ENCODE results near the gene IDI2.
"Not testable (repeated sequence)": the region's sequence is repeated elsewhere in the genome, so short reads cannot be mapped to it uniquely, and the experiment has no call there.

Gene IDI2
- 0 to 0.35 (median 0.17) reads per million in 3 donors for total RNA-seq

- Histone ChIP-seq H3K9me3 (ENCODE audit: control insufficient read depth, low read length) (no peaks in the 10 kb centered on the region), H3K4me1 (ENCODE audit: control insufficient read depth, insufficient read depth, low read length, poor library complexity, severe bottlenecking) (no peaks in the 10 kb centered on the region), H3K36me3 (ENCODE audit: control insufficient read depth, insufficient read depth, low read length) (no peaks in the 10 kb centered on the region), H3K4me3 (ENCODE audit: insufficient read depth, low read depth, low read length, poor library complexity, severe bottlenecking) (no peak within 1 kb of the TSS), H3K27me3 (replicated peaks; ENCODE audit: control insufficient read depth, insufficient read depth, low read length, poor library complexity, severe bottlenecking) (no peaks in the 10 kb centered on the region), H3K27ac (ENCODE audit: insufficient read depth, low read length, poor library complexity, severe bottlenecking) (no peak within 1 kb of the TSS)
- no peak for DNase-seq
These were observed at the start of gene IDI2 for GRCh38 chr10:1025683-1026082. Gene IDI2, minus strand, starts transcription at chr10:1025859. Its CDS starts 1,136 bp downstream, at chr10:1024723.

DNA sequence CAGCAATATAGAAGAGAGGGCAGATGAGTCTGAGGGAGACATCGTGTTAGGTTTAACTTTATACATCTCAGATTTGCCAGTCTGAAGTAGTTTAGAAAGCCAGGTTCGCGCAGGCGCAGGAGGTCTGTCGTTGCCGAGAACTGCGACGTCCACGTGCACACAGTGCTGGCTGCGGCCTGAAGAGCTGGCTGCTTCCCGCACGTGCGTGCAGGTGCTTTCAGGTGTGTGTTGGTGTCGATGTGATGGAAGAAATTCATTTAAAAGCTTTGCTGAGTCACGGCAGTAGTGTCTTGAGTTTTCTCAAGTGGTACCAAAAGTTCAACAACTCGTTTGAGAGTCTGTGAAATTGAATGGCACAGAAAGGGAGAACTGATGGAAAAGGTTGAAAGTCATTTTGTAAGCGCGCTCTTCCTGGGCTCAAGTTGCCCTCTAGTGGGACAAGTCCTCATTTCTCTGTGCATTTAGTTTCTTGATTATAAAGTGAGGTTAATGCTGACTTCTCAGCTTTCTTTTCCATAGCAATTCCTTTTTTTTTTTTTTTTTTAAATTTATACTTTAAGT is 49.2 kb upstream of the IDI2 start:
- no peaks in the 10 kb centered on the region for H3K4me1 ChIP-seq (ENCODE audit: control insufficient read depth, insufficient read depth, low read length, poor library complexity, severe bottlenecking)
- no peaks in the 10 kb centered on the region for H3K27me3 ChIP-seq (replicated peaks; ENCODE audit: control insufficient read depth, insufficient read depth, low read length, poor library complexity, severe bottlenecking)
- H3K9me3 ChIP-seq (ENCODE audit: control insufficient read depth, low read length) = no peaks in the 10 kb centered on the region
- H3K27ac ChIP-seq (ENCODE audit: insufficient read depth, low read length, poor library complexity, severe bottlenecking) = no peak overlapping the region
- no peak for DNase-seq
- H3K4me3 ChIP-seq (ENCODE audit: insufficient read depth, low read depth, low read length, poor library complexity, severe bottlenecking) = no peak overlapping the region
- H3K36me3 ChIP-seq (ENCODE audit: control insufficient read depth, insufficient read depth, low read length) = peaks cover 29% of the 10 kb centered on the region

- Histone ChIP-seq H3K36me3 (ENCODE audit: control insufficient read depth, insufficient read depth, low read length) (peaks cover 25% of the 10 kb centered on the region), H3K4me3 (ENCODE audit: insufficient read depth, low read depth, low read length, poor library complexity, severe bottlenecking) (no peak overlapping the region), H3K27me3 (replicated peaks; ENCODE audit: control insufficient read depth, insufficient read depth, low read length, poor library complexity, severe bottlenecking) (no peaks in the 10 kb centered on the region), H3K4me1 (ENCODE audit: control insufficient read depth, insufficient read depth, low read length, poor library complexity, severe bottlenecking) (no peaks in the 10 kb centered on the region), H3K9me3 (ENCODE audit: control insufficient read depth, low read length) (no peaks in the 10 kb centered on the region), H3K27ac (ENCODE audit: insufficient read depth, low read length, poor library complexity, severe bottlenecking) (no peak overlapping the region)
- no peak for DNase-seq
These were observed 48.5 kb upstream of the IDI2 start for GRCh38 chr10:1074052-1074747.

- no peaks in the 10 kb centered on the region for H3K9me3 ChIP-seq (ENCODE audit: control insufficient read depth, low read length)
- H3K4me3 ChIP-seq (ENCODE audit: insufficient read depth, low read depth, low read length, poor library complexity, severe bottlenecking) = no peak overlapping the region
- no peaks in the 10 kb centered on the region for H3K4me1 ChIP-seq (ENCODE audit: control insufficient read depth, insufficient read depth, low read length, poor library complexity, severe bottlenecking)
- no peak for DNase-seq
- H3K36me3 ChIP-seq (ENCODE audit: control insufficient read depth, insufficient read depth, low read length) = peaks cover 15% of the 10 kb centered on the region
- H3K27ac ChIP-seq (ENCODE audit: insufficient read depth, low read length, poor library complexity, severe bottlenecking) = no peak overlapping the region
- H3K27me3 ChIP-seq (replicated peaks; ENCODE audit: control insufficient read depth, insufficient read depth, low read length, poor library complexity, severe bottlenecking) = no peaks in the 10 kb centered on the region
These were observed 45.3 kb upstream of the IDI2 start for GRCh38 chr10:1070919-1071318.

GRCh38 chr10:1068380-1069361 is 43.0 kb upstream of the IDI2 start:
- peaks cover 10% of the 10 kb centered on the region for H3K36me3 ChIP-seq (ENCODE audit: control insufficient read depth, insufficient read depth, low read length)
- no peak for DNase-seq
- H3K27ac ChIP-seq (ENCODE audit: insufficient read depth, low read length, poor library complexity, severe bottlenecking) = no peak overlapping the region

GRCh38 chr10:1066734-1067133 is 41.1 kb upstream of the IDI2 start:
- not testable (repeated sequence) for H3K4me3 ChIP-seq (ENCODE audit: insufficient read depth, low read depth, low read length, poor library complexity, severe bottlenecking); DNase-seq; H3K27ac ChIP-seq (ENCODE audit: insufficient read depth, low read length, poor library complexity, severe bottlenecking); H3K27me3 ChIP-seq (replicated peaks; ENCODE audit: control insufficient read depth, insufficient read depth, low read length, poor library complexity, severe bottlenecking); H3K9me3 ChIP-seq (ENCODE audit: control insufficient read depth, low read length); H3K36me3 ChIP-seq (ENCODE audit: control insufficient read depth, insufficient read depth, low read length)
- H3K4me1 ChIP-seq (ENCODE audit: control insufficient read depth, insufficient read depth, low read length, poor library complexity, severe bottlenecking) = peaks cover 24% of the 10 kb centered on the region

More at GRCh38 chr10:1068380-1069361, 43.0 kb upstream of the IDI2 start:
- Histone ChIP-seq H3K9me3 (ENCODE audit: control insufficient read depth, low read length) (no peaks in the 10 kb centered on the region), H3K27me3 (replicated peaks; ENCODE audit: control insufficient read depth, insufficient read depth, low read length, poor library complexity, severe bottlenecking) (no peaks in the 10 kb centered on the region), H3K4me1 (ENCODE audit: control insufficient read depth, insufficient read depth, low read length, poor library complexity, severe bottlenecking) (peaks cover 5% of the 10 kb centered on the region), H3K4me3 (ENCODE audit: insufficient read depth, low read depth, low read length, poor library complexity, severe bottlenecking) (no peak overlapping the region)

DNA sequence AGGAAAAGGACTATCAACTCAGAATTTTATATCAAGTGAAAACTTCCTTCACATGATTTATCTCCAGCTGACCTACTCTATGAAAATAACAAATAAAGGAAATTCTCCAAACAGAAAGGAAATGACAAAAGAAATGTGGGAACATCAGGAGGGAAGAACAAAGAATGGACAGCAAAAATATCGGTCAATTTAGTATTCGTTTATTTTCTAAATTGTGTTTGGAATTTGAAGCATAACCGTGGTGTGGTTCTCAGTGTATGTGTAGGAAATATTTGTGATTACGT is 39.2 kb upstream of the IDI2 start:
- H3K4me3 ChIP-seq (ENCODE audit: insufficient read depth, low read depth, low read length, poor library complexity, severe bottlenecking) = no peak overlapping the region
- H3K36me3 ChIP-seq (ENCODE audit: control insufficient read depth, insufficient read depth, low read length) = no peaks in the 10 kb centered on the region
- H3K27me3 ChIP-seq (replicated peaks; ENCODE audit: control insufficient read depth, insufficient read depth, low read length, poor library complexity, severe bottlenecking) = no peaks in the 10 kb centered on the region
- H3K27ac ChIP-seq (ENCODE audit: insufficient read depth, low read length, poor library complexity, severe bottlenecking) = no peak overlapping the region
- H3K9me3 ChIP-seq (ENCODE audit: control insufficient read depth, low read length) = no peaks in the 10 kb centered on the region
- DNase-seq = no peak
- H3K4me1 ChIP-seq (ENCODE audit: control insufficient read depth, insufficient read depth, low read length, poor library complexity, severe bottlenecking) = peaks cover 31% of the 10 kb centered on the region

DNA sequence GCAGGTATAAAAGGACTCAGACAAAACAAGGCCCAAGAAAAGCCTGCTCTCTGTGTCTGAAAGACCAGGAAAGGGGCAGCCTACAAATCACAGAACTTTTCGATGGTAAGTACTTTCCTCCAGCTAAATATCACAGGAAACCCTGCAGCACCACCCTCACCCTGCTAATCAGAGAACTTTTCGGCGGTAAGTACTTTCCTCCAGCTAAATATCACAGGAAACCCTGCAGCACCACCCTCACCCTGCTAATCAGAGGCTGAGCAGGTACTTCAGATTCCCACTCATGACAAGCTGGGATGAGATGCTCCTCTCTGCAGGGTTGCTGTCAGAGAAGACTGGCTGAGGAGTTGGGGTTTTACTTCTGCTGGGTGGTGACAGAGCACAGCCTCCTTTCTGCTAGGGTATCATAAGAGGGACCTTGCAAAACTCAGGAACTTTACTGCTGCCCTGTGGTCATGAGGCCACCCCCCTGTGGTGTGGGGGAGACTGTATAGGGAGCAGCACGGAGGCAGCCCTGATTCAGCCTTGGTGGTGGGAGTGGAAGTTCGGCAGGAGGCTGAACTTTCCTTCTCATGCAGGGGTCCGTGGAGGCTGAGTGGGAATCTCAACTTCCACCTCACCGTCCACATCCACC is 37.7 kb upstream of the IDI2 start:
- peak in 1 of 3 donors; percentile 23 for DNase-seq

DNA sequence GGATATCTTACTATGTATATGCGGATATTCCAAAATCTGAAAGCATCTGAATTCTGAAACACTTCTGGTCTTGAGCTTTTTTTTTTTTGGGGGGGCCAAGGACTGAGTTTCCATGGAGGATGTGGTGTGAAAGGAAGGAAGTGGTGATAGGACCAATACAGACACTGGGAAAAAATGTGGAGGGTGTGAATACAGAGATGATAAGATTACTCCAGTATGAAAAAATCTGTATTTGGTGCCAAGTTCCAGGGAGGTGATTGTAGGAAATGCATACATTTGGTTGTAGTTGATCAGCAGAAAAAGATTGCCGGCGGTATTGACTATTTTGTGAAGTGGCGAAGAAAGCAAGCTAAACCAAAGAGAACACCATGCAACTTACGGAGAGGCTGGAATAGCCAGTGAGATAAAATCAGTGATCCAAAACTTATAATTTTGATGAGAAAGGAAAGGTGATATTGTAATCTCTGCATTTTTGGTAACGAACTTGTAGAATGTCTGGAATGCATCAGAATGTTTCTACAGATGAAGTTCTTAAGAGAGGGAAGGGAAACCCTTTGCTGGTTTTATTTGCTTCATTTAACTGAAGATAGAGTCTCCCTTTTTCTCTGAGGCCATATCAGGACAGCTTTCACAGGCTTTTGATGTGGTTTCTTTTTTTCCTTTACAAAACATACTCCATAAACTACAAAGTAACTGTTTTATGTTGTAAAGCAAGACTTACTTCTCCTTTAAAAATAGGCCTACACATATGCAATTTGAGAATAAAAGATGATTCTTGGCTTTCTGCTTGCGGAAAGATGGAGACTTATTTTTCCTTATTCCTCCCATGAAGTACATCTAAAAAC is 36.5 kb upstream of the IDI2 start:
- Histone ChIP-seq H3K27ac (ENCODE audit: insufficient read depth, low read length, poor library complexity, severe bottlenecking) (peak overlapping the region; percentile 34), H3K27me3 (replicated peaks; ENCODE audit: control insufficient read depth, insufficient read depth, low read length, poor library complexity, severe bottlenecking) (no peaks in the 10 kb centered on the region), H3K4me1 (ENCODE audit: control insufficient read depth, insufficient read depth, low read length, poor library complexity, severe bottlenecking) (peaks cover 40% of the 10 kb centered on the region), H3K9me3 (ENCODE audit: control insufficient read depth, low read length) (no peaks in the 10 kb centered on the region), H3K36me3 (ENCODE audit: control insufficient read depth, insufficient read depth, low read length) (no peaks in the 10 kb centered on the region), H3K4me3 (ENCODE audit: insufficient read depth, low read depth, low read length, poor library complexity, severe bottlenecking) (peak overlapping the region; percentile 22)
- DNase-seq = no peak

More for the DNA sequence above, 37.7 kb upstream of the IDI2 start:
- no peaks in the 10 kb centered on the region for H3K9me3 ChIP-seq (ENCODE audit: control insufficient read depth, low read length)
- no peaks in the 10 kb centered on the region for H3K27me3 ChIP-seq (replicated peaks; ENCODE audit: control insufficient read depth, insufficient read depth, low read length, poor library complexity, severe bottlenecking)
- H3K4me1 ChIP-seq (ENCODE audit: control insufficient read depth, insufficient read depth, low read length, poor library complexity, severe bottlenecking) = peaks cover 31% of the 10 kb centered on the region
- peak overlapping the region; percentile 34 for H3K27ac ChIP-seq (ENCODE audit: insufficient read depth, low read length, poor library complexity, severe bottlenecking)
- no peaks in the 10 kb centered on the region for H3K36me3 ChIP-seq (ENCODE audit: control insufficient read depth, insufficient read depth, low read length)
- H3K4me3 ChIP-seq (ENCODE audit: insufficient read depth, low read depth, low read length, poor library complexity, severe bottlenecking) = peak overlapping the region; percentile 22

All from effector memory CD4-positive, alpha-beta T cell (primary cell).